ENCODE results near the gene MSI2. TPM values are rescaled to one million over a fixed set of nuclear protein-coding genes. Genes with fewer than 3 reads are reported as not detected.

The MSI2 gene
- total and polyA plus RNA-seq, 12 donors, result 32.6 to 411 (median 148) TPM

DNA sequence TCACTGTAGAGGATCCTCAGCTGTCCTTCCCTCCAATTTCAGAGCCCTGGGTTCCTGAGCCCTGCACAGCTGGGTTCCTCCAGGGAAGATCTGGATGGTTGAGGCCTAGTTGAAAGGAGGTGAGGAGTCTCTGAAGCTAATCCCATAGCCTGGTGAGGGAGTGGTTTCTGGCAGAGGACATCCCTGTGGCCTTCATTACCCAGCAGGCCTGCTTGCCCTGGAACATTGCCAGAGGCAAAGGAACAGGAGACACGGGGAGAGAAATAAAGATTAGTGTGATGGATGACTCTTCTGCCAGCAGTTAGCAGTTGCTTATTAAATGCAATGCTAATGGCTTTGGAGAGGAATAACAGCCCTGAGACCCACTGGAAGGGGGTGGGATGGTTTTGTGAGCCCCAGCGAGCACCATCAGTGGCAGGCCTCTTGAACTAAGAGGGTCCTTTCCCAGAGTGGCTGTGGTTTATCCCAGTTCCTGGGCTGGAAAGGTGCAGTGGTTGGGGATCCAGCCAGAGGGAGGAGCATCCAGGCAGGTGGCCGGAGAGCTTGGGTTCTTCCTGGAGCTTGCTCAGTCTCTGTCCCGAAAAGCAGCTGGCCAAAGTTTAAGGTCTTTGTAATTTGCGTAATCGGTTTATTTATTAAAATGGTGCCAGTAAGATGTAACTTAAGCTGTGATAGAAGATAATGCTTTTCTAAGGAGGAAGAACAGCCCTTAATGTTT lies 279.1 kb downstream of the MSI2 start:
- Histone ChIP-seq H3K27me3 (no peaks in the 10 kb centered on the region), H3K36me3 (replicated peaks in 1 of 2) (no peaks in the 10 kb centered on the region), H3K4me1 (replicated peaks in 1 of 2) (peaks cover 38 to 66% of the 10 kb centered on the region in 2 donors), H3K4me3 (no peak overlapping the region), H3K9me3 (replicated peaks in 1 of 3) (no peaks in the 10 kb centered on the region), H3K27ac (peak overlapping the region; percentile 6 to 93 (median 61))
- peak in 1 of 2 donors; percentile 22 for TF ChIP-seq POLR2A (IDR thresholded peaks at IDR 0.05)
- TF ChIP-seq, protein P1, sequence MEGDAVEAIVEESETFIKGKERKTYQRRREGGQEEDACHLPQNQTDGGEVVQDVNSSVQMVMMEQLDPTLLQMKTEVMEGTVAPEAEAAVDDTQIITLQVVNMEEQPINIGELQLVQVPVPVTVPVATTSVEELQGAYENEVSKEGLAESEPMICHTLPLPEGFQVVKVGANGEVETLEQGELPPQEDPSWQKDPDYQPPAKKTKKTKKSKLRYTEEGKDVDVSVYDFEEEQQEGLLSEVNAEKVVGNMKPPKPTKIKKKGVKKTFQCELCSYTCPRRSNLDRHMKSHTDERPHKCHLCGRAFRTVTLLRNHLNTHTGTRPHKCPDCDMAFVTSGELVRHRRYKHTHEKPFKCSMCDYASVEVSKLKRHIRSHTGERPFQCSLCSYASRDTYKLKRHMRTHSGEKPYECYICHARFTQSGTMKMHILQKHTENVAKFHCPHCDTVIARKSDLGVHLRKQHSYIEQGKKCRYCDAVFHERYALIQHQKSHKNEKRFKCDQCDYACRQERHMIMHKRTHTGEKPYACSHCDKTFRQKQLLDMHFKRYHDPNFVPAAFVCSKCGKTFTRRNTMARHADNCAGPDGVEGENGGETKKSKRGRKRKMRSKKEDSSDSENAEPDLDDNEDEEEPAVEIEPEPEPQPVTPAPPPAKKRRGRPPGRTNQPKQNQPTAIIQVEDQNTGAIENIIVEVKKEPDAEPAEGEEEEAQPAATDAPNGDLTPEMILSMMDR (IDR thresholded peaks at IDR 0.05), result no peak
- intact Hi-C loops (cut with DNase I), result no loop called here
- peak; percentile 80 to 94 (median 92) for DNase-seq
- WGBS, 4 donors, result 31 to 54% (median 38%) methylated on average over 6 of the region's 6 CpGs

DNA sequence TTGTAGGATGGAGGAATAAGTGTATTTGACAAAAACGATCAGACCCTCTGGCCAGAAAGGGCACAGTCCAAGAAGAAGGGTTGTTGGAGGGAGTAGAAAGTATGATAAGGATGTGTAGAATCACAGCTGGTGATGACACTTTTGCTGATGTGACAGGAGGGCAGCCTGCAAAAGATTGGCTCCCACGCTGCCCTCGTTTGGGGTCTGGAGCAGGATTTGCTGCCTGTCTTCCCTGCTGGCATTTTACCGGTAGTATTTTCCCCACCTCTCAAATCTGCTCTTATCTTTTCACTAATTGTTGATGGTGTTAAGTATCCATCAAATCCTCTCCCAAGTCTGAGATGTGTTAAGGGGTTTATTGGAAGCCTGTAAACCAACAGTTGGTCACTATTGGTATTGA lies 280.0 kb downstream of the MSI2 start:
- 88 to 90% (median 89%) methylated on average over 4 of the region's 4 CpGs for WGBS, 4 donors
- Histone ChIP-seq H3K4me1 (replicated peaks in 1 of 2) (peaks cover 44 to 75% of the 10 kb centered on the region in 2 donors), H3K4me3 (no peak overlapping the region), H3K9me3 (replicated peaks in 1 of 3) (no peaks in the 10 kb centered on the region), H3K36me3 (replicated peaks in 1 of 2) (no peaks in the 10 kb centered on the region), H3K27ac (peak overlapping the region in 4 of 5 donors; percentile 6 to 93 (median 70)), H3K27me3 (no peaks in the 10 kb centered on the region)
- intact Hi-C loops (cut with DNase I), result no loop called here
- no peak for DNase-seq
- no peak for TF ChIP-seq POLR2A (IDR thresholded peaks at IDR 0.05)
- TF ChIP-seq, protein P1 (IDR thresholded peaks at IDR 0.05), result no peak

DNA sequence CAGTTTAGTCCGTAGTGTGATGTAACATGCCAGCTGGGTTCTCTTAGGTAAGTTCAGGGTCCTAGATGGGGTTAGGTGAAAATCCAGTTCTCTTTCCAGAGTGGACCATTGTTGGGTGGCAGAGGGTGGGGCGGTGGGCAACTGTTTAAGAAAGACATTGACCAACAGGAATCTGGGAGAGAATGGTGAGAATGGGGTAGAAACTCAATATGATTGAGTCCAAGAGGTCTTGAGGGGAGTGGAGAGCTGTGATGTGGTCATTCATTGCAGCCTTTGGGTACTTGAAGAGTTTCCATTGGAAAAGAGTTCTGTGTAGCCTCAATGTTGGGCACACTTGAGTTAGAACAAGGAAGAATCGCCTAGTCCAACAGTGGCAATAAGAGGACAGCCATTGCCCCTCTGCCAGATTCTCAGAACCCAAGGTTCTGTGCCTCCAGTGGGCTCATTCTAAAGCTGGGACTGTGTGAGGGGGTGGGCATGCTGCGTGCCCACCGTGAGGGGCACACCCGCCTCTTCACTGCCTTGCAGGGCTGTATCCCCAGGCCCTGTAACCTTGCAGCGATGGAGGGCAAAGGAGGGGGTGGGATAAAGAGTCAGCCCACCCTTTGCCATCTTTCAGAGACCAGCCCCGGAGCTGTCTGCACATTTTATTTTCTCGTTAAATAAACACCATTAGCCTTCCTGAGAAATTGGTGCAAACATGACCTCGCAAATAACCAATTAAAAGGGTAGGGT lies 280.6 kb downstream of the MSI2 start:
- Histone ChIP-seq H3K27me3 (no peaks in the 10 kb centered on the region), H3K4me3 (no peak overlapping the region), H3K36me3 (replicated peaks in 1 of 2) (no peaks in the 10 kb centered on the region), H3K27ac (peak overlapping the region; percentile 49 to 93 (median 82)), H3K9me3 (replicated peaks in 1 of 3) (no peaks in the 10 kb centered on the region), H3K4me1 (replicated peaks in 1 of 2) (peaks cover 48 to 80% of the 10 kb centered on the region in 2 donors)
- WGBS, 4 donors, result 82 to 85% (median 84%) methylated on average over 10 of the region's 10 CpGs
- intact Hi-C loops (cut with DNase I), result no loop called here
- no peak for DNase-seq
- TF ChIP-seq, protein P1 (IDR thresholded peaks at IDR 0.05), result no peak
- TF ChIP-seq POLR2A (IDR thresholded peaks at IDR 0.05), result no peak

DNA sequence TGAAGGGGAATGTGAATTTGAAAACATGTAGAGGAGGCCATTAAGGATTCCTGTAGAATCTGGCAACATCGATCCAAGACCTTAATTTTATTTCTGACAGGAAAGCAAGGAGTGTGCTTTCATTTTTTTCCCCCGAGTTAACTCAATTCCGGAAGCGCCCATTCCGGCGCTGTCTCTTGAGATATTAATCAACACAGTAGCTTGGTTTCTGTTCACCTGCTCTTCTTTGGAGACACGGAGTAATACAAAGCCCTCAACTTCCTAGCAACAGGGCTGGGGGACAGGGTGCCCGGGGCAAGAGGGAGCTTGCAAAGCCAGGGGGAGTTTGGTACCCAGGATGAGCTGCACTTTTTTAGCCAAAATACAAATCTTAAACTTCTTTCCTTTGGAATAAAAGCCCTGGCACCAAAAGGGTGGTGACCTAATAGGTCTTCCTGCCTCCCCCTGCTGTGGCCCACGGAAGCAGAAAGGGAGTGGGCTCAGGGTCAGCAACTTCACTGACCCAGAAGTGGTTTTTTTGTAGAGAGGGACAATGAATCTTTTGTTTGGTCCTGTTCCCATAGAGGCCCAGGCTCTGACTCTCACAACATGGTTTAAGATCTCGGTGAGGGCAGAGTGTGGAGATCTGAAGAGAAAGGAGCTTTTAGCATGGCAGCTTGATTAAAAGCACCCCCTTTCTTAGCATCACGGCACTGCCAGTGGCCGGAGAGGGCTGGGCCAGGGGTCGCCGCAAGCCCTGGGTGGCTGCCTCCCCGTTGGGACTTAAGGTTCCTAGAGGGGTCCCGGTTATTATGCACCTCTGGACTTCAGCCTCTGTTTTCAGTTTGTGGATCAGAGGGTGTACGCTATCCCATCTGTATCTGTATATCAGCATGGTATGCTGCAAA lies 281.4 kb downstream of the MSI2 start:
- H3K36me3 ChIP-seq (replicated peaks in 1 of 2), result no peaks in the 10 kb centered on the region
- no peak for DNase-seq
- intact Hi-C loops (cut with DNase I), result no loop called here
- H3K27ac ChIP-seq, result peak overlapping the region; percentile 49 to 93 (median 82)
- H3K4me1 ChIP-seq (replicated peaks in 1 of 2), result peaks cover 48 to 86% of the 10 kb centered on the region in 2 donors
- H3K9me3 ChIP-seq (replicated peaks in 1 of 3), result no peaks in the 10 kb centered on the region
- WGBS, 4 donors, result 43 to 49% (median 47%) methylated on average over 15 to 17 of the region's 17 CpGs
- TF ChIP-seq POLR2A (IDR thresholded peaks at IDR 0.05), result no peak
- H3K4me3 ChIP-seq, result no peak overlapping the region
- H3K27me3 ChIP-seq, result no peaks in the 10 kb centered on the region

Data from adrenal gland (tissue), 12 donors.